Panc1 (cell line): ENCODE data around the gene SLC29A1. TPM values are rescaled to one million over a fixed set of nuclear protein-coding genes. Genes with fewer than 3 reads are reported as not detected.

Experiments used
- ATAC-seq: fragments of 200-7000 bp; cut with Tn5 transposase; 2 replicates; pipeline ENCODE4 v1.9.1; 2020; ENCODE audit warnings: mild to moderate bottlenecking, moderate library complexity
- BruUV-seq: library from RNA; stranded (reverse); fragments of 400-500 nt; replicated peaks from 2 replicates; lab custom pipeline; 2021; lab: Mats Ljungman, UMichigan
- CTCF ChIA-PET: fragments of 300-600 bp; sonication (Branson Sonifier 250); formaldehyde crosslinking; loops from one replicate; lab custom pipeline; 2022; ENCODE audit warnings: antibody characterized with exemption; lab: Charles Lee
- POLR2A ChIA-PET: fragments of 300-600 bp; sonication (Branson Sonifier 250); formaldehyde crosslinking; loops from one replicate; lab custom pipeline; 2022; ENCODE audit warnings: antibody characterized with exemption; lab: Charles Lee
- DNase-seq: peaks from one replicate; pipeline ENCODE4 v3.0.0-alpha.2; 2010; ENCODE audit warnings: low read depth, low spot score
- H3K27ac ChIP-seq: 2 replicates; pipeline ENCODE4 v1.5.1; 2011; ENCODE audit warnings: mild to moderate bottlenecking, low read length, inconsistent platforms
- H3K27me3 ChIP-seq: fragments of 200-500 bp; sonication (Bioruptor generic); 2 replicates; pipeline ENCODE4 v1.6.0; 2014; ENCODE audit warnings: low read length, inconsistent platforms; ENCODE audit not compliant: control insufficient read depth, insufficient read depth
- H3K36me3 ChIP-seq: fragments of 200-500 bp; sonication (Bioruptor generic); 2 replicates; pipeline ENCODE4 v1.5.1; 2014; ENCODE audit warnings: inconsistent platforms, mild to moderate bottlenecking, low read length, moderate library complexity; ENCODE audit not compliant: control insufficient read depth, insufficient read depth
- H3K4me1 ChIP-seq: 2 replicates; pipeline ENCODE4 v1.5.1; 2011; ENCODE audit warnings: inconsistent platforms, mild to moderate bottlenecking, low read length, moderate library complexity; ENCODE audit not compliant: control insufficient read depth, insufficient read depth
- H3K4me3 ChIP-seq, 2 experiments: 2 replicates each; pipeline ENCODE4 v1.5.1; 2011 to 2012; ENCODE audit warnings: low read depth in 2 of 2, low read length in 2 of 2, mild to moderate bottlenecking in 2 of 2, inconsistent platforms in 1 of 2, moderate library complexity in 1 of 2
- H3K9me3 ChIP-seq: fragments of 200-500 bp; sonication (Bioruptor generic); 2 replicates; pipeline ENCODE4 v1.5.1; 2014; ENCODE audit warnings: low read depth, mild to moderate bottlenecking, inconsistent platforms, low read length, moderate library complexity; ENCODE audit not compliant: control insufficient read depth, insufficient read depth
- CTCF ChIP-seq: fragments of 450-650 bp; IDR thresholded peaks from 2 replicates; pipeline ENCODE4 v1.5.1; 2017; ENCODE audit warnings: mild to moderate bottlenecking
- POLR2AphosphoS5 ChIP-seq: IDR thresholded peaks from 2 replicates; pipeline ENCODE4 v1.6.1; 2012; ENCODE audit warnings: mild to moderate bottlenecking, low read depth, low read length, moderate library complexity
- REST ChIP-seq, 2 experiments: IDR thresholded peaks; 2 replicates each; pipeline ENCODE4 v1.6.1; 2011 to 2012; ENCODE audit warnings: low read depth in 2 of 2, control low read depth in 1 of 2, low read length in 1 of 2, mild to moderate bottlenecking in 1 of 2, moderate library complexity in 1 of 2; ENCODE audit not compliant: insufficient read depth in 1 of 2
- SIN3A ChIP-seq: IDR thresholded peaks from 2 replicates; pipeline ENCODE4 v1.6.1; 2012; ENCODE audit warnings: low read depth, mild to moderate bottlenecking, low read length, moderate library complexity, borderline replicate concordance; ENCODE audit not compliant: insufficient read depth
- TCF7L2 ChIP-seq: IDR thresholded peaks from 2 replicates; pipeline ENCODE4 v1.6.1; 2011; ENCODE audit warnings: mild to moderate bottlenecking, low read depth, low read length, inconsistent platforms
- in situ Hi-C: cut with HindIII; loops from 2 replicates; pipeline ENCODE4 v1.10.0; 2016; ENCODE audit warnings: low sequenced_read_pairs, low pct_unique_long_range_greater_than_20kb
- intact Hi-C: fragments of 100-400 bp; cut with micrococcal nuclease; formaldehyde crosslinking; loops from one replicate; pipeline ENCODE4 v1.10.0; 2022; ENCODE audit not compliant: unreplicated experiment
- total RNA-seq: library from RNA; stranded (reverse); gene quantifications from one replicate; pipeline ENCODE4 v1.2.1, GENCODE V29; 2021; ENCODE audit not compliant: unreplicated experiment

Gene SLC29A1
- total RNA-seq, 1 experiment from 2014 or later, result 263 TPM

GRCh38 chr6:44228433-44228832 lies 5.0 kb downstream of the SLC29A1 start:
- TF ChIP-seq SIN3A, result no peak
- no peak for TF ChIP-seq POLR2AphosphoS5
- no peak for TF ChIP-seq TCF7L2
- no peak for TF ChIP-seq REST (IDR thresholded peaks at IDR 0.05; ENCODE audit: insufficient read depth in 1 of 2, low read depth in 2 of 2, low read length in 1 of 2)
- no peak overlapping the region for H3K27ac ChIP-seq
- ChIA-PET CTCF (no interaction called here), POLR2A (no interaction called here)
- in situ Hi-C loops (no loop called here), intact Hi-C loops (no loop called here)
- H3K4me3 ChIP-seq, result no peak overlapping the region
- no peaks in the 10 kb centered on the region for H3K27me3 ChIP-seq
- DNase-seq (no peak), ATAC-seq (no peak)
- H3K9me3 ChIP-seq, result no peaks in the 10 kb centered on the region
- H3K4me1 ChIP-seq, result peaks cover 56% of the 10 kb centered on the region
- BruUV-seq, result no TSS peak
- H3K36me3 ChIP-seq, result peaks cover 5% of the 10 kb centered on the region

GRCh38 chr6:44228836-44229235 lies 5.4 kb downstream of the SLC29A1 start:
- in situ Hi-C loops (no loop called here), intact Hi-C loops (no loop called here)
- no peak overlapping the region for H3K27ac ChIP-seq
- no peak overlapping the region for H3K4me3 ChIP-seq
- ChIA-PET CTCF (no interaction called here), POLR2A (no interaction called here)
- H3K9me3 ChIP-seq, result no peaks in the 10 kb centered on the region
- H3K4me1 ChIP-seq, result peaks cover 60% of the 10 kb centered on the region
- no TSS peak for BruUV-seq
- H3K27me3 ChIP-seq, result no peaks in the 10 kb centered on the region
- no peak for DNase-seq
- no peak for TF ChIP-seq CTCF
- no peak for TF ChIP-seq SIN3A
- TF ChIP-seq POLR2AphosphoS5, result no peak
- TF ChIP-seq TCF7L2, result no peak
- no peak for TF ChIP-seq REST (IDR thresholded peaks at IDR 0.05; ENCODE audit: insufficient read depth in 1 of 2, low read depth in 2 of 2, low read length in 1 of 2)
- peaks cover 5% of the 10 kb centered on the region for H3K36me3 ChIP-seq
- no peak for ATAC-seq
